GM19324 (cell line): Measurements from ENCODE around the gene ROS1.
"Not testable (repeated sequence)": the region's sequence is repeated elsewhere in the genome, so short reads cannot be mapped to it uniquely, and the experiment has no call there.

Experiments
- ATAC-seq: cut with Tn5 transposase; IDR thresholded peaks from one replicate; pipeline ENCODE4 v1.9.1; 2021; ENCODE audit warnings: mild to moderate bottlenecking, moderate library complexity; ENCODE audit not compliant: unreplicated experiment, low FRiP score

ROS1 gene

DNA sequence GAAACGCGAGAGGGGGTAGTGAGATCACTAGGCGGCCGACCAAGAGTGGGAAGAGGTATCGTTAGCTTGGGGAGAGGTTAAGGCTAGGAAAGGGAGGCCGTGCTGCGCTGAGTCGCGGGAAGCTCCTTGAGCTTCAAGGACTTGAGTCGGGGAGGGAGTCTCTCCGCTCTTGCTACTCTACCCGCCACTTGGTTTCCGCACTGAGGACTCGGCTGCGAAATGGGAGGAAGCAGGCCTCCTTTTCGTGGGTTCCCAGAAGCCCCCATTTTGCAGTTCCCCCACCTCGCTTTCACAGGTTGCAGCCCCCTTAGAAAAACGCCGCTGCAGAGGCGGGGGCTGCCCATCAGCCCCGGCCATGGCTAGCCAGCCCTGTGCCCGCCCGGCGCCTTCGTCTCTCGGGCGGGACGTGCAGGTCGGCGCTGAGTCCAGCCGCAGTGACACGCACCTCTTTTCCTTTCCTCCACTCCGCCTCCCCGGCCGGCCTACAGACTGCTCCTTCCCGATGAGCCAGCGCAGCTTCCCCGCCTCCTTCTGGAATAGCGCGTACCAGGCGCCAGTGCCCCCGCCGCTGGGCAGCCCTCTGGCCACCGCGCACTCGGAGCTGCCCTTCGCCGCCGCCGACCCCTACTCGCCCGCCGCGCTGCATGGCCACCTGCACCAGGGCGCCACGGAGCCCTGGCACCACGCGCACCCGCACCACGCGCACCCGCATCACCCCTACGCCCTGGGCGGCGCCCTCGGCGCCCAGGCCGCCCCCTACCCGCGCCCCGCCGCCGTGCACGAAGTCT, 155.5 kb downstream of the ROS1 start:
- no peak for ATAC-seq

DNA sequence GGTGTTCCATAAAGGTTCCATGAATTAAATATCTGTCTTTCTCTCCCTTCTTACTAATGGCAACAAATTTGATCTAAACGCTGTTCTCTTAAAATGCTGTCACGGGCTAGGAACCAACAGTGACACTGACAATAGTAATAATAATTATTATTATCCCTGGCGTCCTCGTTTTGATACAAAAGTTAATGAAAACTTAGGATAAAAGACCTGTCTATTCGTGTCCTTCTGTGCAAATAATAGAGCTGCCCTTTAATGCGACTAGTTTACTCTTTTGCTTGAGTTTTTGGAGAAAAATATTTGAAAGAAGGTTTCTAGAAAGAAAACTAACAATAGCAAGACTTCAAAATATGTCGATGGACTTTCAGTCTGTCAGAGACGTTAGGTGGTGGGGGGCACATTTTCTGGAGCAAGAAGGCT, 156.1 kb downstream of the ROS1 start:
- no peak for ATAC-seq

DNA sequence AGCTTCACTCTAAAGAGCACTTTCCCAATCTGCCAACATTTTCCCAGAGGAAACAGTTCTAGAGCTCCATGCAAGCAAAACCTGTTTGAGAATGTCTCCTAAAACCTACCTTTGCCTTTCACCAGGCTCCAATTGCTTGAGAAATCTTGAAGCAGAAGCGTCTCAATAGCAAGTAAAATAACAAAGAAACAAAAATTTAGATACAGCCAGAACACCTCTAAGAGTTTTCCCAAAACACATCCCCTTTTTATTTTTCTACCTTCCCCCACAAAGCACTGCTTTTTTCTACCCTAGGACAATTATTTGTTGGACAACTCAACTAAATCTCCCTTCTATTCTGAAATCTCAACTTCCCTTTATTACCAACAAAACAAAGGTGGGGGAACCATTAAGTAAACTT, 156.8 kb downstream of the ROS1 start:
- ATAC-seq, result no peak

- ATAC-seq, result no peak
Measured at GRCh38 chr6:117267766-117268534, 157.8 kb downstream of the ROS1 start.

DNA sequence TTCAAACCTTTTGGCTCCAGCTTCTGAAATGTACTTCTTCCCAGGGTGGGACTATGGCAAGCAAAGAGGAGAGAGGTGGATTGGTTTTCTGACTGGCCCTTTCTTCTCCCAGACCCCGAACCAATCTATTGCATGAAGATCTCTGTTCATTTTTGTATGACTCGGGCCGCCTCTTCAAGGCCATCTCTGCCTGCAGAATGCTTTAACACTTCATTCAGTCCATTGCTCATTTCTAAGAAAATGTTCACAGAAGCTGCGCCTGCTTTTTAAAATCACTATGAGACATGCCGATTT, 158.7 kb downstream of the ROS1 start:
- ATAC-seq, result no peak

GRCh38 chr6:117266257-117267053, 159.3 kb downstream of the ROS1 start:
- ATAC-seq, result no peak

- ATAC-seq, result no peak
Measured at GRCh38 chr6:117265410-117266256, 160.1 kb downstream of the ROS1 start, which contains the start of gene VGLL2. TSS of gene VGLL2 (plus strand) at chr6:117265558. CDS start at chr6:117265764, 206 bp downstream.

DNA sequence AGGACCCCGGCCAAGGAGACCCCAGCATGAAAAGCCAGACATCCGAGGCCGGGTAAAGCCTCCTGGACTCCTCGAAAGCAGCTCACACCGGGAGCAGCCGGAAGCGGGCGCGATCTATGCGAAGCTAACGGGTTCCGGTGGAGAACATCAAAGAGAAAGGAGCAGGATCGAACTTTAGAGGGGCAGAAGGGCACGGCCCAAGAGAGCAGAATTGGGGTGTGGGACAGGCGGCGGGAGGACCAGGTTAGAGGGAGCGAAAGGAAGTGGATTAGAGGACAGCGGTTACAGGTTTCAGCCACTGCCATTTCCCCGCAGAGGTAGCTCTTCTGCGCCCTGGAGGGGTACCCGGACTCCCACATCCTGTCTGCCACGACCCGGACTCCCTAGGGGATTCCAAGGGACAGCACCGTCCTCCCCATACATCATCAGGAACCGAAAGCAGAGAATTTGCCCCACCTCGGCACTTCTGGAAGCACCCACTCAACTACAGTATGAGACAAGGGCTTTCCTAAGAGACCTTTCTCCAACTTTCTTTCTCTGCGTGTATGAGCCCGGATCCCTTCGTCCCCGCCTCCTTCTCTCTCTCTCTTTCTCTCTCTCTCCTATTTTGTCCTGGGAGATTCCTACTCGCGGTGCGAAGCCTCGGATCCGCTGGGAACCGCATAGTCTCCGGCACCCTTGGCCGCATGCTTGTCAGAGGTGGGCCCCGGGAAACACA, 160.9 kb downstream of the ROS1 start:
- peak; percentile 31 for ATAC-seq

DNA sequence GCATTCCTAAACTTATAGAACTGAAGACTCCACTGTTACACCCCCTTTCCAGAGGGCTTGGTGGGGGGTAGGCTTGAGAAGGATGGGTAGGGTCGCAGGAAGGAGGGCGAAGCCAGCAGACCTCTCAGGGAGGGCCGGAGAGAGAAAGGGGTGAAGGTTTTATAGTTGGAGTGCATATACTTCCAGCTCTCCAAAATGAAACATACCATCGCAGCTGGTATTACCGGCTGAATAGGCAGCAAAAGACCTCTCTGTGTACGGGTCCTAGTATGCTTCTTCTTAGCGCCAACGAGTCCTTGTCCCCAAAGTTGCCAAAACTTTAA, 161.4 kb downstream of the ROS1 start:
- ATAC-seq, result peak; percentile 5

- ATAC-seq, result no peak
Measured at GRCh38 chr6:117263353-117263927, 162.3 kb downstream of the ROS1 start.

- no peak for ATAC-seq
Measured at GRCh38 chr6:117262799-117263198, 162.9 kb downstream of the ROS1 start.

DNA sequence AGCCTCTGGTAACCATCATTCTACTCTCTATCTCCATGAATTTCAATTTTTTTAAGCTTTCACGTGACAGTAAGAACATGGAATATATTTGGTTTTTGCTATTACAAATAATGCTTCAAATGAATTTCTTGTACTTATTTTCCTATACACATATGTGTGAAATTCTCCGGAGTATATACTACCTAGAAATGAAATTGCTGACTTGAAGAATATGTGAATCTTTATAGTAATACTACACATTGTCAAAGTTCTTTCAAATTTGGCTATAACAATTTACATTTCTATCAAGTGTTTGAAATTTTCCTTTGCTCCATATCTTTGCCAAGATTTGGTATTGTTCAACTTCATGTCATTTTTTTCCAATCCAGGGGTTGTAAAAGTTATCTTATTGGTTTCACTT, 172.0 kb downstream of the ROS1 start:
- ATAC-seq, result no peak

GRCh38 chr6:117244979-117245378, 180.8 kb downstream of the ROS1 start:
- ATAC-seq, result not testable (repeated sequence)

- not testable (repeated sequence) for ATAC-seq
Measured at GRCh38 chr6:117244571-117244970, 181.2 kb downstream of the ROS1 start.
